Colonic mucosa (tissue), 4 donors: ENCODE results near the gene FLII. TPM values are rescaled to one million over a fixed set of nuclear protein-coding genes. Genes with fewer than 3 reads are reported as not detected.

Experiments used
- DNase-seq: peaks from one replicate; pipeline ENCODE4 v3.0.0-alpha.2; 2020
- H3K27ac ChIP-seq: fragments of 200-600 bp; one replicate; pipeline ENCODE4 v1.8.0; 2021
- H3K27me3 ChIP-seq: fragments of 200-600 bp; one replicate; pipeline ENCODE4 v1.8.0; 2021
- H3K36me3 ChIP-seq: fragments of 200-600 bp; one replicate; pipeline ENCODE4 v1.8.0; 2021
- H3K4me1 ChIP-seq: fragments of 200-600 bp; one replicate; pipeline ENCODE4 v1.8.0; 2021; ENCODE audit warnings: mild to moderate bottlenecking
- H3K4me3 ChIP-seq: fragments of 200-600 bp; one replicate; pipeline ENCODE4 v1.8.0; 2021
- H3K9ac ChIP-seq, 2 donors: one replicate each; pipeline ENCODE4 v1.7.0; 2013; ENCODE audit warnings: control low read depth in 2 of 2, low read depth in 2 of 2, low read length in 2 of 2
- H3K9me3 ChIP-seq: fragments of 200-600 bp; one replicate; pipeline ENCODE4 v1.8.0; 2021
- CTCF ChIP-seq: fragments of 200-600 bp; IDR thresholded peaks from one replicate; pipeline ENCODE4 v1.8.0; 2022; ENCODE audit warnings: antibody characterized with exemption, mild to moderate bottlenecking
- intact Hi-C: fragments of 100-400 bp; cut with DNase I; formaldehyde crosslinking; loops from one replicate; pipeline ENCODE4 v1.14.1; 2022
- total RNA-seq, 2 donors: library from RNA; stranded (reverse); fragmentation: NEBNext Ultra II Directional in 1 of 2; extraction: Animal tissue kit (Norgen Biotek cat#: 25700) in 1 of 2; gene quantifications; one replicate each; pipeline ENCODE4 v1.2.1, GENCODE V29; 2021
- donor health status: healthy.
- donor health status: DM: no; HTN: no; CAD: no.
- donor health status: DM: no; HTN: no; CAD: no.

FLII gene
- total RNA-seq, 2 donors from 2014 or later, result 263 to 293 TPM

- Histone ChIP-seq H3K36me3 (peaks cover 22% of the 10 kb centered on the region), H3K9me3 (no peaks in the 10 kb centered on the region), H3K9ac (peak overlapping the region; percentile 90 to 99), H3K27me3 (no peaks in the 10 kb centered on the region), H3K27ac (peak overlapping the region; percentile 99), H3K4me1 (peaks cover 19% of the 10 kb centered on the region), H3K4me3 (peak overlapping the region; percentile 100)
- TF ChIP-seq CTCF, result no peak
- no peak for DNase-seq
- intact Hi-C loops, result no loop called here
Observed at GRCh38 chr17:18257982-18258355, 569 bp downstream of the FLII start.

- Histone ChIP-seq H3K9ac (peak overlapping the region; percentile 90 to 99), H3K27ac (peak overlapping the region; percentile 99), H3K36me3 (peaks cover 25% of the 10 kb centered on the region), H3K9me3 (no peaks in the 10 kb centered on the region), H3K4me1 (peaks cover 19% of the 10 kb centered on the region), H3K4me3 (peak overlapping the region; percentile 100), H3K27me3 (no peaks in the 10 kb centered on the region)
- no peak for TF ChIP-seq CTCF
- peak; percentile 87 for DNase-seq
- intact Hi-C loops, result no loop called here
Observed at GRCh38 chr17:18257268-18257981, 1.1 kb downstream of the FLII start.

GRCh38 chr17:18256776-18257175 lies 1.8 kb downstream of the FLII start:
- H3K9ac ChIP-seq, result peak overlapping the region; percentile 2 to 90
- TF ChIP-seq CTCF, result no peak
- DNase-seq, result no peak
- H3K27me3 ChIP-seq, result no peaks in the 10 kb centered on the region
- H3K27ac ChIP-seq, result no peak overlapping the region
- intact Hi-C loops, result no loop called here
- no peaks in the 10 kb centered on the region for H3K9me3 ChIP-seq
- peak overlapping the region; percentile 100 for H3K4me3 ChIP-seq
- H3K36me3 ChIP-seq, result peaks cover 27% of the 10 kb centered on the region
- H3K4me1 ChIP-seq, result peaks cover 17% of the 10 kb centered on the region

- Histone ChIP-seq H3K27me3 (no peaks in the 10 kb centered on the region), H3K4me3 (no peak overlapping the region), H3K27ac (no peak overlapping the region), H3K36me3 (peaks cover 30% of the 10 kb centered on the region), H3K4me1 (peaks cover 13% of the 10 kb centered on the region), H3K9me3 (no peaks in the 10 kb centered on the region), H3K9ac (peak overlapping the region in 1 of 2 donors; percentile 2)
- no peak for DNase-seq
- no peak for TF ChIP-seq CTCF
- intact Hi-C loops, result no loop called here
Observed at GRCh38 chr17:18256351-18256750, 2.2 kb downstream of the FLII start.

GRCh38 chr17:18254888-18255649 lies 3.5 kb downstream of the FLII start:
- H3K4me1 ChIP-seq, result peaks cover 10% of the 10 kb centered on the region
- no peak overlapping the region for H3K27ac ChIP-seq
- intact Hi-C loops, result no loop called here
- no peaks in the 10 kb centered on the region for H3K9me3 ChIP-seq
- no peak overlapping the region for H3K4me3 ChIP-seq
- no peak for TF ChIP-seq CTCF
- no peaks in the 10 kb centered on the region for H3K27me3 ChIP-seq
- no peak for DNase-seq
- peaks cover 34% of the 10 kb centered on the region for H3K36me3 ChIP-seq
- no peak overlapping the region for H3K9ac ChIP-seq
